Activated T-cell treated with anti-CD3 and anti-CD28 coated beads, Interleukin-2, amount 50 U/mL, for 24 hours (primary cell): Measurements from ENCODE around the gene ERGIC1.
A peak's percentile ranks its signal among the peaks of the same experiment; 100 is the strongest.
"Not testable (repeated sequence)": the region's sequence is repeated elsewhere in the genome, so short reads cannot be mapped to it uniquely, and the experiment has no call there.

ENCODE experiments used
- DNase-seq: peaks from one replicate; pipeline ENCODE4 v3.0.0-alpha.2; 2020
- H3K27ac Mint-ChIP-seq: 2 replicates; pipeline ENCODE4 v1.8.0; 2020; ENCODE audit warnings: mild to moderate bottlenecking, mixed read lengths
- H3K27me3 Mint-ChIP-seq: 2 replicates; pipeline ENCODE4 v1.8.0; 2020; ENCODE audit warnings: mixed read lengths
- H3K36me3 Mint-ChIP-seq: 2 replicates; pipeline ENCODE4 v1.8.0; 2020; ENCODE audit warnings: low read depth, mixed read lengths
- H3K4me1 Mint-ChIP-seq: 2 replicates; pipeline ENCODE4 v1.8.0; 2020; ENCODE audit warnings: low read depth, mixed read lengths
- H3K4me3 Mint-ChIP-seq: 2 replicates; pipeline ENCODE4 v1.8.0; 2020; ENCODE audit warnings: mild to moderate bottlenecking, moderate library complexity, mixed read lengths
- H3K9me3 Mint-ChIP-seq: 2 replicates; pipeline ENCODE4 v1.8.0; 2020; ENCODE audit warnings: mixed read lengths

ERGIC1 gene

DNA sequence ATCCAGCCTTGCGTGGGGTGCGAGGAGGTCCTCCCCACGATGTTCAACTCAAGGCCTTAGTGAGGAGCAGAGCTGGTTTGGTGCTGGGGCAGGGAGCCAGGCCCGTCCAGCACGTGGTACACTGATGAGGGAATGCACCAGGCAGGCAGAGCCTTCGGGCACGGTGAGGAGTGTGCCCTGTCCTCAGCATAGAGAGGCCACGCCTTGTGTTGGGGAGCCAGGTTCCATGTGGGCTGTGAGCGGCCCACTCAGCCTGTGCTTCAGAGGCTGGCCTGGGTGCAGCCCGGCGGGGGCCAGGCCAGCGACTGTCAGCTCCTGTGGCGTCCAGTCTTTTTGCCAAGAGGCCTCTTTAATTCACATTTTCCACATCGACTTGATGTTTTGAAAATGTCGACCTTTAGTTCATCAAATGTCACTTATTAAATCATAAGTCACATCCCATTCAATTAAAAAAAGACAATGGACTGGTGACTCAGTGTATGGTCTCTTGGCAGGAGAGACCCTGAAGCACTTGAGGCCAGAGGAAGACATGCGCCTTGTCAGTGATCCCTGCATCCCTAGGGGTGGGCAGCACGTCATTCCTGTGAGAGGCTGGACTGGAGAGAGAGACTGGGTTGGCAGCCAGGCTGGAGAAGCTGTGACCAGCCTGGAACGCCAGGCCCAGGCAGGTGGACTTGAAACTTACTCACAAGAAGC is 21.7 kb downstream of the ERGIC1 start:
- H3K4me3 Mint-ChIP-seq = no peak overlapping the region
- no peaks in the 10 kb centered on the region for H3K9me3 Mint-ChIP-seq
- peaks cover 6% of the 10 kb centered on the region for H3K36me3 Mint-ChIP-seq
- no peaks in the 10 kb centered on the region for H3K27me3 Mint-ChIP-seq
- H3K4me1 Mint-ChIP-seq = peaks cover 53% of the 10 kb centered on the region
- H3K27ac Mint-ChIP-seq = no peak overlapping the region
- no peak for DNase-seq

DNA sequence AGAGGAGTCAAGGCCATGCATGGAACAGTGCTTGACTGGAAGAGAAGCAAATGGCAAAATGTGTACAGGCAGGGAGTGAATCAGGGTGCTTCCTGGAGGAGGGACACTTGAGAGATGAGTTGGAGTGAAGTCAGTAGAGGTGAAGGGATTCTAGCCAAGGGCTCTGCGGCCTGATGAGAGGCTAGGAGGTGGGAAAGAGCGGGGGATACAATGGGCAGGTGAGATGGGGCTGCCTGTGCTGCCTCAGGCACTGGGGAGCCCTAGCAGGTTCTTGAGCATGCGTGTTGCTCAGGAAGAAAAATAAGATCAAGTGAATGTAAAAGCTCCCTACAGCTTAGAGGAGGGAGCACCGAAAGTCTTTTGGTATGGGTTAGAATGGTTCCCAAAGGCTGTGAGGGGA is 22.3 kb downstream of the ERGIC1 start:
- no peaks in the 10 kb centered on the region for H3K27me3 Mint-ChIP-seq
- H3K27ac Mint-ChIP-seq = no peak overlapping the region
- no peak for DNase-seq
- H3K9me3 Mint-ChIP-seq = no peaks in the 10 kb centered on the region
- H3K36me3 Mint-ChIP-seq = peaks cover 6% of the 10 kb centered on the region
- H3K4me3 Mint-ChIP-seq = no peak overlapping the region
- H3K4me1 Mint-ChIP-seq = peaks cover 58% of the 10 kb centered on the region

DNA sequence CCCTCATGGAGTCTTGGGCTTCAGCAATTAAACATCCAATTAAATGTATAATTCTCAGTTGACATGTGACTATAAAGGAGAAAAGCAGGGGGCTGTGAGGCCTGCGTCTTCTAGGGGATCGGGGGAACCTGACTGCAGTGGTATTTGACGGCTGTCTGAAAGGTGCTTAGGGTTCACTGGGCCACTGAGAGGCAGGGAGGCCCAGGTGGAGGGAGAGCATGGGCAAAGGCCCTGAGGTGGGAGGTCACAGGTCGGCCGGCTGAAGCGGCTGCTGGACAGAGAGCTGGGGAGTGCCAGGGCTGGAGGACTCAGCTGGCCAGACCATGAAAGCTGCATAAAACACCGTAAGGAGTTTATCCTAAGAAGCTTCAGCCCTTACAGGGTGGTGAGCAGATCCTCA is 23.9 kb downstream of the ERGIC1 start:
- no peak for DNase-seq
- Mint-ChIP-seq H3K36me3 (peaks cover 6% of the 10 kb centered on the region), H3K4me3 (no peak overlapping the region), H3K27me3 (no peaks in the 10 kb centered on the region), H3K9me3 (no peaks in the 10 kb centered on the region), H3K4me1 (peaks cover 58% of the 10 kb centered on the region), H3K27ac (no peak overlapping the region)

DNA sequence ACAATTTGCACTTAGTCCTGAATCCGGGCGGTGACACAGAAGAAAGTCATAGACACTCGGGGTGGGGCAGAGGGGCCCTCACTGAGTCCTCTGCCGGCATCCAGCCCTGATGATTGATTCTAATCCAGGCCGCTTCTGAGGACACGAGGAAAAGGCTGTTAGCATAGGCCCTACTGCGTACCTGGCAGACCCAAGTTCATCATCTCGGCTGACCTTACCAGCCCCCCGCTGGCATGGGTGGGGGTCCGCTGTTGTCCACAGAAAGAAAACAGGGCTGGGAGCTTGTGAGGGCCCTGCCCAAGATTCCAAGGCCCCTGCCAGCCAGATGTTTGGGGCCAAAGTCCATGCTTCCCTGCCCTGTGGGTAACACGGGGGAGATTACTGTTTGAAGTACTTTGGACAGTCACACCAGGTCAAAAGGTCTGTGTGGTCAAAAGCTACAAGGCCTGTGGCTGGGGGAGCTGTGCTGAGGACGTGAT is 24.5 kb downstream of the ERGIC1 start:
- Mint-ChIP-seq H3K27me3 (no peaks in the 10 kb centered on the region), H3K4me3 (no peak overlapping the region), H3K27ac (no peak overlapping the region), H3K36me3 (peaks cover 6% of the 10 kb centered on the region), H3K9me3 (no peaks in the 10 kb centered on the region), H3K4me1 (peaks cover 54% of the 10 kb centered on the region)
- DNase-seq = no peak

DNA sequence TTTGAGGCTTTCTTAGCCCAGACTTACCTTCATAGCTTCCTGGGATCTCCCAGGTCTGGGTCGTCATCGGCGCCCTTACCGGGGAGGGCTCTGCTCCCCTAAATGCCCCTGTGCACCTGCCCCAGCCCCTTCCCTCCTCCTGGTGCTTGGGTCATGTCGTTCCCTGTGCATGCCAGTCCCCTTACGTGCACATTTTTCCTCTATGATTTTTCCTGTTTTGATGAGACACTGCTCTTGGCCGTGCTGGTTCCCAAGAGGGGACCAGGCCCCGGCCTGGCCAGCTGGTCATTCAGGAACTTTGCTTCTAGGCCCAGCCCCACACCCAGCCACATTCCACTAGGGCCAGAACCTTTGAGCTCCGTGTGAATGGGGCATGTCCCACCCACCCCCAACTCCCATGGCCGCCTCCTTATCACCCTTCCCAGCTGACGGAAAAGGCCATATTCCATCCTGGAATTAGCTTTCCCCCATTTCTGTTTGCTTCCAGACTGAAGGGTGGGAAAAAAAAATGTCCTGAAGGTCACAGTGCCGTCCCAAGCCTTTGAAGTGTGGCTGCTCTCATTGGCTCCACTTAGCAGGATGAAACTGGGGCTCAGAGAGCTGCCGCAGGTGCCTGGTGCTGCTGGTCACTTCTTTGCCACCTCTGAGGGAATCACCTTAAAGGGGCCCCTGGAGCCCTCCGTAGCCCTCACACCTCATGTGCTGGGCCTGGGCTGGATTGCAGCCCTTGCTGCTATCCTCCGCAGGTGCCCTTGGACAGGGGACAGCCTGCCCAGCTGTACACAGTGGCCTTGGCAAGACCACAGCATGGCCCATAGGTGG is 25.1 kb downstream of the ERGIC1 start:
- Mint-ChIP-seq H3K27me3 (no peaks in the 10 kb centered on the region), H3K4me3 (no peak overlapping the region), H3K27ac (no peak overlapping the region), H3K4me1 (peaks cover 47% of the 10 kb centered on the region), H3K9me3 (no peaks in the 10 kb centered on the region), H3K36me3 (peaks cover 6% of the 10 kb centered on the region)
- no peak for DNase-seq

DNA sequence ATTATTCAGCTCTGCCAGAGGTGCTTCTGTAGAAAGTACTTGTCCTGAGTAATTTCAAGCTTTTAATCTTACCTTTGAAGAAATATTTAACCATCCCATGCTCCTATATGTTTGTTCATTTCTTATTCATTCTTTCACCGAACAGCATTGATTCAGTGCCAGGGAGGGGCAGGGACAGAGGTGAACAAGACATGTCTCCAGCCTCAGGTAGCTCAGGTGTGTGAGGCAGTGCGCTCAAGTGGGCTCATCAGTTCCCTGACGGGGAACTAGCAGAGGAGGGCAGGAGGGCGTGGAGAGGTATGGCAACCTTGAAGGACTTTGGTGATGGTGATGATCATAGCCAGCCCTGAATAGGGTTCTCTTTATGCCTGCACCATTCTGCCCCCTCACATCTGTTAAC is 25.9 kb downstream of the ERGIC1 start:
- no peaks in the 10 kb centered on the region for H3K36me3 Mint-ChIP-seq
- H3K9me3 Mint-ChIP-seq = no peaks in the 10 kb centered on the region
- H3K27ac Mint-ChIP-seq = peak overlapping the region; percentile 57
- peaks cover 40% of the 10 kb centered on the region for H3K4me1 Mint-ChIP-seq
- no peaks in the 10 kb centered on the region for H3K27me3 Mint-ChIP-seq
- H3K4me3 Mint-ChIP-seq = no peak overlapping the region
- no peak for DNase-seq

DNA sequence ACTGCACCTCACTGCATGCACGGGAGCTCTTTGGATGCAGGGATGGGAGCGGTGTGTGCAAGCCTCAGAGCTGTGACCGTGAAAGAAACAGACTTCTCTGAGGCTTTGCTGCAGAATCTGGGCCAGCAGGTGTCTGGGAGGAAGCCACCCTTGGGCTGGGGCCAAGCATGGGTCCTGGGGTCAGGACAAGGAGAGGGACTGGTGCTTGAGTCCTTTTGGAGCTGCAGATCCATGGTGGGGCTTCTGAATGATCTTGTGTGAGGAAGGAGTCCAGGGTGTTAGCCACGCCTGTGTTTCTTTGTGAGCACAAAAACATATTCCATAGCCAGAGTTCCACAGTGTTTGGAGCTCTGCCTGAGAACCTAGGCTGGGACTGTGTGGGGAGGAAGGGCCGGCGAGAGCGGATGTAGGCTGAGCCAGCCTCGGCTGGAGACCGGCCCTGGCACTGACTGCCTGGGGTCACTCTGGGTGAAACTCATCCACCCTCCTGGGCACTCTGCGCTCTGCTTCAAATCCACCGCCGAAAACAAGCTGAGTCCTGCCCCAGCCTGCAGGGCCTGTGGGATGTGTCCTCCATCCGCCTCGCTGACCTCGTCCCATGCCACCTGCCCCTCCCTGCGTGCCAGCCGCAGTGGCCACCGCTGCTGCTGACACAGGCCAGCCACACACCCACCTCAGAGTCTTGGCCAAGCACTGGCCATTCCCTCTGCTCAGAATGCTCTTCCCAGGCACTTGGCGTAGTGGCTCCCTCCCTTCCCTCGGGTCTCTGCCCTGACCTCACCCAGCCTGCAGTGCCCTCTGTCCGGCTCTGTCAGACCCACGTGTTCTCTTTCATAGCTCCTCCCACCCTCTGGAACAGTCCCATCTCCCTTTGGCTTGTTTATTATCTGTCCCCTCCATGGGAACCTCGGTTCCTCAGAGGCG is 26.7 kb downstream of the ERGIC1 start:
- Mint-ChIP-seq H3K36me3 (no peaks in the 10 kb centered on the region), H3K9me3 (no peaks in the 10 kb centered on the region), H3K27ac (no peak overlapping the region), H3K27me3 (no peaks in the 10 kb centered on the region), H3K4me1 (peaks cover 36% of the 10 kb centered on the region), H3K4me3 (no peak overlapping the region)
- no peak for DNase-seq

DNA sequence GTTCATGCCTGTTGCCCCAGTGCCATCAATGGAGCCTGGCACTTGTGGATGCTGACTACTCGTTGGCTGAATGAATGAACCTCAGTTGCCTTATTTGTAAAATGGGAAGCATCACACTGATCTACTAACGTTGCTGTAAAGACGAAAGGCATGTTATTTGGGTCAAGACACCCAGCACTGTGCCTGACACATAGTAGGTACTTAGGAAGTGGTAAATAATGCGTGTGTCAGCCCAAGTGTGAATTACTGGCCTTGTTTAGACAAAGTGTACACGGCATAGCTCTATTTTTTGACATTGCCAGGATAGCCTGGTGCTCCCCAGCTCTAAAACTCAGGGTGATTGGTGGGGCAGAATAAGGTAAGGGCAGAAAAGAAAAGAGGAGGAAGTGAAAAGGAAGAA is 27.4 kb downstream of the ERGIC1 start:
- Mint-ChIP-seq H3K4me1 (peaks cover 33% of the 10 kb centered on the region), H3K9me3 (no peaks in the 10 kb centered on the region), H3K27me3 (no peaks in the 10 kb centered on the region), H3K27ac (no peak overlapping the region), H3K36me3 (no peaks in the 10 kb centered on the region), H3K4me3 (no peak overlapping the region)
- DNase-seq = no peak

DNA sequence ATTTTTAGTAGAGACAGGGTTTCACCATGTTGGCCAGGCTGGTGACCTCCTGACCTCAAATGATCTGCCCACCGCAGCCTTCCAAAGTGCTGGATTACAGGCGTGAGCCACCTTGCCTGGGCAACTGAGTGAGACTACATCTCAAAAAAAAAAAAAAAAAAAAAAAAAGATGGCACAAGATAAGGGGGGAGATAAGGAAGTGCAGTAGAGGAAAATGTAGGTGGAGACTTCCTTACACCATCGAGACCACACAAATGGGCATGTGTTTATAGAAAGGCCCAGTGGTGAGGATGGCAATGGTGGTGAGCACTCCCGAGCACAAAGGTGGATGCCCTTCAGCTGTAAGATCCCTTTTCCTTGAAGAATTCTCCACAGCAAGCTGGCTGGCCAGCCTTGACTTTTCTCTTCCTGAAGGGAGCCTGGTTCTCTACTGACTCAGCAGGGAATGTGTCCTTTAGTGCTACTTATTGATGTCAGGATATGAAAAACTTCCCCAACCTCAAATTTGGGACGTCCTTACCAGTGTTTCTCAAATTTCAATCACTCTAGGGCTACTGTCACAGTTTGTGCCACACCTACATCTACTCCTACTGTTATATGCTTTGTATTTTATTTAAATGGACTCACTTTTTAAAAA is 28.2 kb downstream of the ERGIC1 start:
- Mint-ChIP-seq H3K9me3 (no peaks in the 10 kb centered on the region), H3K27ac (no peak overlapping the region), H3K4me1 (peaks cover 30% of the 10 kb centered on the region), H3K27me3 (no peaks in the 10 kb centered on the region), H3K36me3 (no peaks in the 10 kb centered on the region), H3K4me3 (no peak overlapping the region)
- no peak for DNase-seq

DNA sequence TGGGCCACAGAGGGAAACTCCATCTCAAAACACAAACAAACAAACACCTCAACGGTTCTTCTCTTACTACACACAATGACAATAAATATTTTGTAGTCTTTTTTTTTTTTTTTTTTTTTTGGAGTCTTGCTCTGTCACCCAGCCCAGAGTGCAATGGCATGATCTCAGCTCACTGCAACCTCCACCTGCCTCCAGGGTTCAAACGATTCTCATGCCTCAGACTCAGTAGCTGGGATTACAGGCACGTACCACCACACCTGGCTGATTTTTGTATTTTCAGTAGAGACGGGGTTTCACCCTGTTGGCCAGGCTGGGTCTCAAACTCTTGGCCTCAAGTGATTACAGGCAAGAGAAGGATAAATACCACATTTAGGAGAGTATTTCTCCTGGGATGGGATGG is 30.1 kb downstream of the ERGIC1 start:
- not testable (repeated sequence) for DNase-seq, H3K4me3 Mint-ChIP-seq, H3K9me3 Mint-ChIP-seq, H3K27me3 Mint-ChIP-seq, H3K27ac Mint-ChIP-seq, H3K36me3 Mint-ChIP-seq
- H3K4me1 Mint-ChIP-seq = peaks cover 45% of the 10 kb centered on the region

DNA sequence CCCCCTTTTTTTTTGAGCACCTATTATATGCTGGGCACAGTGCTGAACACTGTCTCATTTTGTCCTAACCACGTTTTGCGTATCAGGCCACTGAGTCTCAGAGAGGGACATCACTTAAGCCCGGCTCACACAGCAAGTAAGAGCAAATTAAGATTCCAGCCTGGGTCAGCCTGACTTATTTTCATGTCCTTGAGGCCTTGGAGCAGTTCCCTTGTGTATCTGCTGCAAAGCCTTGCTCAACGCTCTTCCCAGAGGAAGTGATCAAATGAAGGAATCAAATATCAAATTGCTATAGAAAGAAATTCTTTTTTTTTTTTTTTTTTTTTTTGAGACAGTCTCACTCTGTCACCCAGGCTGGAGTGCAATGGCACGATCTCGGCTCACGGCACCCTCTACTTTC is 30.7 kb downstream of the ERGIC1 start:
- no peaks in the 10 kb centered on the region for H3K9me3 Mint-ChIP-seq
- no peaks in the 10 kb centered on the region for H3K27me3 Mint-ChIP-seq
- H3K27ac Mint-ChIP-seq = no peak overlapping the region
- no peak for DNase-seq
- H3K36me3 Mint-ChIP-seq = no peaks in the 10 kb centered on the region
- no peak overlapping the region for H3K4me3 Mint-ChIP-seq
- H3K4me1 Mint-ChIP-seq = peaks cover 48% of the 10 kb centered on the region

DNA sequence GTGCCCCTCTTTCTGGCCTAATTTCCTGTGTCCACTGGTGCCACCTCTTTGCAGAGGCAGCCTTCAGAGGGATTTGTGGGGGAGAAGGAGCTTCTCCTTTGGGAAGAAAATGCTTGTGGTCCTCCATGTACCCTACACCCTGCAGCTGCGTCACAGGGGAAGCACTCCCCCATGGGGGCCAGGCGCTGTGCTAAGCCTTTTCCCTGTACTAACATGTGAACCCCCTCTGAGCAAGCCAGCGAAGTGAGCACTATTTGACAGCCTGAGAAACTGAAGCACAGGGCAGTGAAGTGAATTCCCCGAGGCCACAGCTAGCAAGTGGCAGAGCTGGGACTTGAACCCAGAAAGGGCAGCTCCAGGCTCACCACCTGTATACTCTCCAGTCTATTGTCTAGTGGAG is 32.3 kb downstream of the ERGIC1 start:
- Mint-ChIP-seq H3K4me3 (no peak overlapping the region), H3K9me3 (no peaks in the 10 kb centered on the region), H3K36me3 (no peaks in the 10 kb centered on the region), H3K27ac (no peak overlapping the region), H3K4me1 (peaks cover 34% of the 10 kb centered on the region), H3K27me3 (no peaks in the 10 kb centered on the region)
- DNase-seq = no peak

DNA sequence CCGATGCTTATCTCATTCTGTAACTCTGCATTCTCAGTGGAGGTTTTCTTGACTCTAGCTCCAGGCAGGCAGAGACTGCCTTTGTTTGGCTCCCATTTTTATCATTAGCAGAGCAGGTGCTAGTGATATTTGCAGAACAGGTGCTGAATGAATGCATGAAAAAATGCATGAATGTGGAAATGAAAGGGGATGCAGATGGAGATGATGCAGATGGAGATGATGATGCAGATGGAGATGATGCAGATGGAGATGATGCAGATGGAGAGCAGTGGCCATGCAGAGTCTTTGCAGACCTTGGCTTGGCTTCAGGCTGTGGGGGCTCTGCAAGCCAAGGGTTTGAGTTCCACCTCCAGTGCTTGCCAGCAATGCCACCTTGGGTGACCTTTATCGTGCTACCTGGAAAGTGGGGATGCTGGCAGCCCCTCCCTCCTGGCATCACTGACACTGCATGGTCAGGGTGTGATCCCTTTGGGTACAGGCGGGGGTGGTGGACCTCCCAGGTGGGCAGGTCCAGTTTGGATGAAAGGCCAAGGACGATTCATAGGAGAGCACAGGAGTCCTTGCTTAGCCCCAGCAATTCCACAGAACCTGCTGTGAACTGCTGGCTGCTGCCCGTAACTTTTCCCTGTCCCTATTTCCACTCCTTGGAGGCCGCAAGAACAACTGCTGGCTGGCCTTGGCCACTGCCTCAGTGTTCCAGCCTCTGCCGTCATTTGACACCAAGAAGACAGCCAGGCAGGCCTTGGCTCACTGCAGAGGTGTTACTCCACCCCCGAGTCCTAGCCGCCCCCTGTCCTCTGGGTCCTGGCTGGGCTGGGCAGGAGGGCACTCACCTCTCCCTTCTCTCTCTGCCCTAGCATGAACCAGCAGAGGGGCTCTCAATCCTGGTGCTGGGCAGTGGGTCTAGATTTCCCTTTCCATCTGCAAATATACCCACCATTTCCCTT is 33.0 kb downstream of the ERGIC1 start:
- no peak overlapping the region for H3K4me3 Mint-ChIP-seq
- H3K27me3 Mint-ChIP-seq = no peaks in the 10 kb centered on the region
- no peaks in the 10 kb centered on the region for H3K36me3 Mint-ChIP-seq
- DNase-seq = no peak
- peaks cover 31% of the 10 kb centered on the region for H3K4me1 Mint-ChIP-seq
- H3K27ac Mint-ChIP-seq = no peak overlapping the region
- no peaks in the 10 kb centered on the region for H3K9me3 Mint-ChIP-seq
